Kidney (tissue), 14 donors: Measurements from ENCODE around the gene SCN5A. TPM values are rescaled to one million over a fixed set of nuclear protein-coding genes. Genes with fewer than 3 reads are reported as not detected.
A peak's percentile ranks its signal among the peaks of the same experiment; 100 is the strongest.

Experiments
- DNase-seq, 5 donors: peaks; one replicate each; pipeline ENCODE4 v3.0.0-alpha.2; 2013 to 2020
- FAIRE-seq: peaks from 2 replicates; lab custom pipeline; 2012; peaks lifted over from hg19 to GRCh38; lab: Jason Lieb, UNC
- H3K27ac ChIP-seq, 2 donors: one replicate each; pipeline ENCODE4 v1.7.0; 2013; ENCODE audit warnings: low read depth in 2 of 2, low read length in 2 of 2, inconsistent platforms in 1 of 2
- H3K27me3 ChIP-seq: one replicate; pipeline ENCODE4 v1.7.1; 2013; ENCODE audit warnings: low read length, inconsistent platforms; ENCODE audit not compliant: control insufficient read depth, insufficient read depth
- H3K36me3 ChIP-seq, 3 donors: one replicate each; pipeline versions ENCODE4 v1.7.0 to v1.7.1; 2013; ENCODE audit warnings: low read length in 3 of 3, control low read depth in 1 of 3, inconsistent platforms in 1 of 3; ENCODE audit not compliant: insufficient read depth in 3 of 3, control insufficient read depth in 2 of 3
- H3K4me1 ChIP-seq, 3 donors: one replicate each; pipeline versions ENCODE4 v1.7.0 to v1.7.1; 2013; ENCODE audit warnings: low read length in 3 of 3, inconsistent platforms in 1 of 3, low read depth in 1 of 3; ENCODE audit not compliant: control insufficient read depth in 2 of 3, insufficient read depth in 2 of 3
- H3K4me3 ChIP-seq, 3 donors: one replicate each; pipeline versions ENCODE4 v1.7.0 to v1.8.1; 2013; ENCODE audit warnings: low read length in 3 of 3, control low read depth in 1 of 3, inconsistent platforms in 1 of 3
- H3K9ac ChIP-seq, 3 donors: one replicate each; pipeline versions ENCODE4 v1.7.0 to v1.7.1; 2013; ENCODE audit warnings: low read length in 3 of 3, control low read depth in 1 of 3, inconsistent platforms in 1 of 3
- H3K9me3 ChIP-seq, 3 donors: one replicate each; pipeline versions ENCODE4 v1.7.0 to v1.7.1; 2013; ENCODE audit warnings: low read length in 3 of 3, control low read depth in 1 of 3, inconsistent platforms in 1 of 3; ENCODE audit not compliant: control insufficient read depth in 2 of 3, insufficient read depth in 1 of 3
- CTCF ChIP-seq: IDR thresholded peaks from 3 replicates; pipeline ENCODE4 v1.5.1; 2012; ENCODE audit warnings: mild to moderate bottlenecking, moderate library complexity, borderline replicate concordance; ENCODE audit not compliant: insufficient read depth; ENCODE audit errors: extremely low read depth
- intact Hi-C: fragments of 100-400 bp; cut with DNase I; formaldehyde crosslinking; loops from one replicate; pipeline ENCODE4 v1.11.1; 2022
- polyA plus RNA-seq: library from polyadenylated mRNA; stranded (reverse); fragments of 350-450 nt; fragmentation: Illumina TruSeq; extraction: RNeasy Lipid Tissue Mini Kit (QIAGEN cat#74804); gene quantifications from one replicate; pipeline ENCODE4 v1.2.3, GENCODE V29; 2014; ENCODE audit warnings: low read depth, low replicate concordance; ENCODE audit not compliant: insufficient read depth
- total RNA-seq: library from RNA; stranded (reverse); fragmentation: NEBNext Ultra II Directional; extraction: Animal tissue kit (Norgen Biotek cat#: 25700); gene quantifications from one replicate; pipeline ENCODE4 v1.2.1, GENCODE V29; 2021
- donor health status: control.
- donor health status: control.
- donor health status: control.
- donor health status: control.
- donor health status: control.
- donor health status: DM: yes; HTN: yes; CAD: no.
- donor health status: Normal renal cell carcinoma (clear cell type).

The SCN5A gene
- total and polyA plus RNA-seq, 2 donors from 2014 or later: 0.06 to 0.72 TPM

- H3K27me3 ChIP-seq: no peaks in the 10 kb centered on the region
- no peak overlapping the region for H3K4me3 ChIP-seq
- H3K36me3 ChIP-seq: no peaks in the 10 kb centered on the region
- no peak overlapping the region for H3K27ac ChIP-seq
- FAIRE-seq: no peak
- intact Hi-C loops: no loop called here
- TF ChIP-seq CTCF: no peak
- DNase-seq: peak in 2 of 5 donors; percentile 13 to 57
- no peaks in the 10 kb centered on the region for H3K4me1 ChIP-seq
- no peaks in the 10 kb centered on the region for H3K9me3 ChIP-seq
- H3K9ac ChIP-seq: no peak overlapping the region
Observed at GRCh38 chr3:38566215-38566528, 83.3 kb downstream of the SCN5A start.

GRCh38 chr3:38565339-38566214 lies 83.9 kb downstream of the SCN5A start:
- Histone ChIP-seq H3K36me3 (no peaks in the 10 kb centered on the region), H3K27ac (no peak overlapping the region), H3K9ac (no peak overlapping the region), H3K4me3 (no peak overlapping the region), H3K27me3 (no peaks in the 10 kb centered on the region), H3K4me1 (no peaks in the 10 kb centered on the region), H3K9me3 (no peaks in the 10 kb centered on the region)
- intact Hi-C loops: no loop called here
- no peak for FAIRE-seq
- DNase-seq: peak in 2 of 5 donors; percentile 9 to 39
- TF ChIP-seq CTCF: no peak

- intact Hi-C loops: no loop called here
- Histone ChIP-seq H3K4me3 (no peak overlapping the region), H3K4me1 (no peaks in the 10 kb centered on the region), H3K27ac (no peak overlapping the region), H3K36me3 (no peaks in the 10 kb centered on the region), H3K9me3 (no peaks in the 10 kb centered on the region), H3K27me3 (no peaks in the 10 kb centered on the region), H3K9ac (no peak overlapping the region)
- no peak for FAIRE-seq
- TF ChIP-seq CTCF: no peak
- DNase-seq: peak in 2 of 5 donors; percentile 17 to 49
Observed at GRCh38 chr3:38564631-38565338, 84.7 kb downstream of the SCN5A start.
